DMS53 treated with DMSO at 0.1 percent for 48 hours (cell line): ENCODE data around the gene SRGAP3.
"Not testable (repeated sequence)": the region's sequence is repeated elsewhere in the genome, so short reads cannot be mapped to it uniquely, and the experiment has no call there.

Source experiments
- DNase-seq: peaks from one replicate; lab custom pipeline; 2025; ENCODE audit not compliant: unreplicated experiment; lab: John Stamatoyannopoulos, UW

Gene SRGAP3

GRCh38 chr3:9249273-9250192 is at the start of gene SRGAP3:
Gene SRGAP3 (minus strand): TSS chr3:9249646. CDS start chr3:9248951, 695 bp downstream.
- DNase-seq, result peak; percentile 41

GRCh38 chr3:9298236-9298635 is 48.8 kb upstream of the SRGAP3 start:
- no peak for DNase-seq

GRCh38 chr3:9296241-9296640 is 46.8 kb upstream of the SRGAP3 start:
- no peak for DNase-seq

- DNase-seq, result no peak
Observed at GRCh38 chr3:9295007-9295406, 45.6 kb upstream of the SRGAP3 start.

- DNase-seq, result not testable (repeated sequence)
Observed at GRCh38 chr3:9293953-9294352, 44.5 kb upstream of the SRGAP3 start.

- DNase-seq, result no peak
Observed at GRCh38 chr3:9293076-9293475, 43.6 kb upstream of the SRGAP3 start.

GRCh38 chr3:9292516-9292915 is 43.1 kb upstream of the SRGAP3 start:
- DNase-seq, result no peak

- DNase-seq, result no peak
Observed at GRCh38 chr3:9291821-9292410, 42.5 kb upstream of the SRGAP3 start.

GRCh38 chr3:9290566-9290965 is 41.1 kb upstream of the SRGAP3 start:
- DNase-seq, result no peak

- DNase-seq, result not testable (repeated sequence)
Observed at GRCh38 chr3:9281533-9281932, 32.1 kb upstream of the SRGAP3 start.

- no peak for DNase-seq
Observed at GRCh38 chr3:9280451-9281219, 31.2 kb upstream of the SRGAP3 start.

GRCh38 chr3:9279966-9280365 is 30.5 kb upstream of the SRGAP3 start:
- no peak for DNase-seq

- no peak for DNase-seq
Observed at GRCh38 chr3:9278498-9278897, 29.1 kb upstream of the SRGAP3 start.

GRCh38 chr3:9278085-9278484 is 28.6 kb upstream of the SRGAP3 start:
- no peak for DNase-seq

GRCh38 chr3:9276761-9277370 is 27.4 kb upstream of the SRGAP3 start:
- DNase-seq, result no peak

- no peak for DNase-seq
Observed at GRCh38 chr3:9271903-9272302, 22.5 kb upstream of the SRGAP3 start.

- DNase-seq, result no peak
Observed at GRCh38 chr3:9270704-9271103, 21.3 kb upstream of the SRGAP3 start.

GRCh38 chr3:9266716-9267115 is 17.3 kb upstream of the SRGAP3 start:
- no peak for DNase-seq

GRCh38 chr3:9260305-9260704 is 10.9 kb upstream of the SRGAP3 start:
- DNase-seq, result no peak

GRCh38 chr3:9257092-9257491 is 7.6 kb upstream of the SRGAP3 start:
- no peak for DNase-seq

GRCh38 chr3:9255976-9256375 is 6.5 kb upstream of the SRGAP3 start:
- DNase-seq, result no peak
